Measurements from ENCODE around the gene DQX1.

The DQX1 gene

GRCh38 chr2:74531666-74532065 is 5.6 kb upstream of the DQX1 start:
- DNase-seq, result no peak

GRCh38 chr2:74530239-74531187 is 4.5 kb upstream of the DQX1 start:
- DNase-seq, result no peak

GRCh38 chr2:74529357-74530238 is 3.6 kb upstream of the DQX1 start, which contains the start of the genes AUP1 and HTRA2:
Gene AUP1, minus strand, starts transcription at chr2:74529706. Its CDS starts 77 bp downstream, at chr2:74529629.
Gene HTRA2, plus strand, starts transcription at chr2:74529933. Its CDS starts 74 bp downstream, at chr2:74530007.
- peak; percentile 99 for DNase-seq

GRCh38 chr2:74528600-74529356 is 2.7 kb upstream of the DQX1 start:
- DNase-seq, result no peak

- no peak for DNase-seq
Observed at GRCh38 chr2:74527741-74528140, 1.7 kb upstream of the DQX1 start.

GRCh38 chr2:74526649-74527230 is 709 bp upstream of the DQX1 start:
- no peak for DNase-seq

GRCh38 chr2:74524955-74525716 is 895 bp downstream of the DQX1 start:
- no peak for DNase-seq

GRCh38 chr2:74524005-74524404 is 2.0 kb downstream of the DQX1 start:
- no peak for DNase-seq

- no peak for DNase-seq
Observed at GRCh38 chr2:74522516-74522915, 3.5 kb downstream of the DQX1 start.

- DNase-seq, result no peak
Observed at GRCh38 chr2:74516650-74517049, 9.4 kb downstream of the DQX1 start.

- DNase-seq, result peak; percentile 58
Observed at GRCh38 chr2:74515981-74516633, 9.9 kb downstream of the DQX1 start.

- no peak for DNase-seq
Observed at GRCh38 chr2:74515271-74515980, 10.6 kb downstream of the DQX1 start.

- no peak for DNase-seq
Observed at GRCh38 chr2:74514368-74515270, 11.4 kb downstream of the DQX1 start, which contains the start of gene TLX2. Gene TLX2, plus strand, starts transcription at chr2:74514450. Its CDS starts 357 bp downstream, at chr2:74514807.

- DNase-seq, result no peak
Observed at GRCh38 chr2:74513605-74514367, 12.2 kb downstream of the DQX1 start.

GRCh38 chr2:74512744-74513604 is 13.1 kb downstream of the DQX1 start:
- no peak for DNase-seq

- no peak for DNase-seq
Observed at GRCh38 chr2:74511104-74511989, 14.7 kb downstream of the DQX1 start.

Data from fibroblast of skin of right quadriceps (primary cell).